Measurements from ENCODE around the gene AFF3.

The AFF3 gene

GRCh38 chr2:99860720-99861375 is 281.5 kb downstream of the AFF3 start:
- TF ChIP-seq, protein P1, sequence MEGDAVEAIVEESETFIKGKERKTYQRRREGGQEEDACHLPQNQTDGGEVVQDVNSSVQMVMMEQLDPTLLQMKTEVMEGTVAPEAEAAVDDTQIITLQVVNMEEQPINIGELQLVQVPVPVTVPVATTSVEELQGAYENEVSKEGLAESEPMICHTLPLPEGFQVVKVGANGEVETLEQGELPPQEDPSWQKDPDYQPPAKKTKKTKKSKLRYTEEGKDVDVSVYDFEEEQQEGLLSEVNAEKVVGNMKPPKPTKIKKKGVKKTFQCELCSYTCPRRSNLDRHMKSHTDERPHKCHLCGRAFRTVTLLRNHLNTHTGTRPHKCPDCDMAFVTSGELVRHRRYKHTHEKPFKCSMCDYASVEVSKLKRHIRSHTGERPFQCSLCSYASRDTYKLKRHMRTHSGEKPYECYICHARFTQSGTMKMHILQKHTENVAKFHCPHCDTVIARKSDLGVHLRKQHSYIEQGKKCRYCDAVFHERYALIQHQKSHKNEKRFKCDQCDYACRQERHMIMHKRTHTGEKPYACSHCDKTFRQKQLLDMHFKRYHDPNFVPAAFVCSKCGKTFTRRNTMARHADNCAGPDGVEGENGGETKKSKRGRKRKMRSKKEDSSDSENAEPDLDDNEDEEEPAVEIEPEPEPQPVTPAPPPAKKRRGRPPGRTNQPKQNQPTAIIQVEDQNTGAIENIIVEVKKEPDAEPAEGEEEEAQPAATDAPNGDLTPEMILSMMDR (IDR thresholded peaks at IDR 0.05), result no peak

- TF ChIP-seq, protein P1 (IDR thresholded peaks at IDR 0.05), result no peak
Observed at GRCh38 chr2:99858951-99859596, 283.3 kb downstream of the AFF3 start.

GRCh38 chr2:99857867-99858444 is 284.4 kb downstream of the AFF3 start:
- TF ChIP-seq, protein P1 (IDR thresholded peaks at IDR 0.05), result no peak

DNA sequence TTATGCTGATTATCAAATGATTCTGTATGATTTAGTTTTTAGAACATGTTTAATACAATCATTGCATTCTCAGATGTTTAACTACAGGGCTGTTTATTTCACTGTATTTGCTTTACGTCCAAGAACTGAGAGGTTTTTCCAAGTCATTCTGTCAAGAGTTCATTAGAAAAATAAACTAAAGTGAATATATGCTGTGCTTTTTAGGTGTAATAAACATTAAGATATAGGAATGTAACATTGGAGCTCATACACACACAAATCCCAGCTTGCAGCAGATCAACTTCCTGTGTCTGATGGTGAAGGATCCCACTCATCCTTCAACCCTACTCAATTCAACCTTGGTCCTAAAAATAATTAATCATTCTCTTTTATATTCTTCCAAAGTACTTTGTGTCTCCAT is 285.0 kb downstream of the AFF3 start:
- TF ChIP-seq, protein P1 (IDR thresholded peaks at IDR 0.05), result no peak

DNA sequence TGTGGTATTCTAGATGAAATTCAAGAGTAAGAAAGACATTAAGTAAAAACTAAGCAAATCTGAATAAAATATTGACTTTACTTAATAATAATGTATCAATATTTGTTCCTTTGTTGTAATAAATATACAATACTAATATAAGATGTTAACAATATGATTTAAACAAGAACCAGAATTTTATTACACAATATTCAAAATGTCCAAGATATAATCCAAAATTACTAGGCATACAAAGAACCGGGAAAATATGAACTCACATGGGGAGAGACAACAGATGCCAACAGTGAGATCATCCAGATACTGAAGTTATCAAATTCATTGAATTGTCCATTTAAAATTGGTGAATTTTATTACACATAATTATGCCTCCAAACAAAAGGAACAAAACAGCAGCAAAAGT is 286.3 kb downstream of the AFF3 start:
- TF ChIP-seq, protein P1 (IDR thresholded peaks at IDR 0.05), result no peak

GRCh38 chr2:99854236-99854852 is 288.0 kb downstream of the AFF3 start:
- TF ChIP-seq, protein P1 (IDR thresholded peaks at IDR 0.05), result no peak

- TF ChIP-seq, protein P1 (IDR thresholded peaks at IDR 0.05), result no peak
Observed at GRCh38 chr2:99852956-99853355, 289.4 kb downstream of the AFF3 start.

Data from LNCAP (cell line).